Transverse colon (tissue), 4 donors: ENCODE results near the gene DBH. TPM values are rescaled to one million over a fixed set of nuclear protein-coding genes. Genes with fewer than 3 reads are reported as not detected.

ENCODE experiments used
- DNase-seq: peaks from one replicate; pipeline ENCODE4 v3.0.0-alpha.2; 2019
- H3K27ac ChIP-seq, 4 donors: fragments of 200-600 bp; sonication (generic); 2 replicates each; pipeline ENCODE4 v1.5.1; 2016 to 2018; ENCODE audit warnings: inconsistent platforms in 4 of 4
- H3K27me3 ChIP-seq: fragments of 200-600 bp; sonication (generic); 2 replicates; pipeline ENCODE4 v1.5.1; 2017; ENCODE audit warnings: inconsistent platforms
- H3K36me3 ChIP-seq, 4 donors: fragments of 200-600 bp; sonication (generic); 2 replicates each; pipeline ENCODE4 v1.5.1; 2017 to 2019; ENCODE audit warnings: inconsistent platforms in 4 of 4
- H3K4me1 ChIP-seq, 4 donors: fragments of 200-600 bp; sonication (generic); 2 replicates each; pipeline ENCODE4 v1.5.1; 2017 to 2020; ENCODE audit warnings: inconsistent platforms in 4 of 4
- H3K4me3 ChIP-seq, 4 donors: fragments of 200-600 bp; sonication (generic); 1 replicate in 1 of 4; 2 replicates in 3 of 4; pipeline versions ENCODE4 v1.5.1 to v1.6.1; 2017 to 2019; ENCODE audit warnings: inconsistent platforms in 4 of 4
- H3K9me3 ChIP-seq, 2 donors: fragments of 200-600 bp; sonication (generic); 2 replicates each; pipeline ENCODE4 v1.5.1; 2017 to 2019; ENCODE audit warnings: inconsistent platforms in 2 of 2
- EP300 ChIP-seq: sonication (generic); formaldehyde crosslinking; IDR thresholded peaks from one replicate; pipeline ENCODE4 v1.6.1; 2017; ENCODE audit warnings: antibody characterized with exemption, low read depth
- POLR2A ChIP-seq: fragments of 450-650 bp; IDR thresholded peaks from one replicate; pipeline ENCODE4 v1.6.1; 2016; ENCODE audit warnings: antibody characterized with exemption, mild to moderate bottlenecking, moderate library complexity
- POLR2AphosphoS5 ChIP-seq, 3 donors: sonication (generic); formaldehyde crosslinking; IDR thresholded peaks; one replicate each; pipeline ENCODE4 v1.6.1; 2016; ENCODE audit warnings: antibody characterized with exemption in 3 of 3
- WGBS, 2 donors: methylation state at CpG; one replicate each; pipeline ENCODE4 v1.1.5; 2018; ENCODE audit warnings: low coverage in 1 of 2; 5-methylcytosine and 5-hydroxymethylcytosine counted together
- in situ Hi-C, 4 donors: fragments of 200-750 bp; cut with MboI; loops; one replicate each; pipeline versions ENCODE4 v1.15.0 to v1.15.1; 2017; ENCODE audit warnings: low sequenced_read_pairs in 3 of 4, low pct_ligation_motif_present in 1 of 4, low pct_unique_long_range_greater_than_20kb in 1 of 4
- intact Hi-C: fragments of 100-400 bp; cut with DNase I; formaldehyde crosslinking; loops from one replicate; pipeline ENCODE4 v1.15.1; 2023; ENCODE audit warnings: low total_unique reads
- total RNA-seq, 4 donors: library from RNA; depleted of rRNA; stranded (reverse); fragments of >200 nt; gene quantifications; one replicate each; pipeline ENCODE4 v1.1.0, GENCODE V29; 2016
- TF ChIP-seq, protein P1 (sequence below), 5 experiments: fragments of 200-600 bp in 3 of 5; fragments of 450-650 bp in 2 of 5; sonication (generic) in 3 of 5; IDR thresholded peaks; 1 replicate in 2 of 5; 2 replicates in 3 of 5; pipeline ENCODE4 v1.5.1; 2016 to 2017; ENCODE audit warnings: antibody characterized with exemption in 5 of 5, inconsistent platforms in 3 of 5, mild to moderate bottlenecking in 2 of 5, moderate library complexity in 1 of 5

The DBH gene
- total RNA-seq, 4 donors from 2014 or later = not detected

DNA sequence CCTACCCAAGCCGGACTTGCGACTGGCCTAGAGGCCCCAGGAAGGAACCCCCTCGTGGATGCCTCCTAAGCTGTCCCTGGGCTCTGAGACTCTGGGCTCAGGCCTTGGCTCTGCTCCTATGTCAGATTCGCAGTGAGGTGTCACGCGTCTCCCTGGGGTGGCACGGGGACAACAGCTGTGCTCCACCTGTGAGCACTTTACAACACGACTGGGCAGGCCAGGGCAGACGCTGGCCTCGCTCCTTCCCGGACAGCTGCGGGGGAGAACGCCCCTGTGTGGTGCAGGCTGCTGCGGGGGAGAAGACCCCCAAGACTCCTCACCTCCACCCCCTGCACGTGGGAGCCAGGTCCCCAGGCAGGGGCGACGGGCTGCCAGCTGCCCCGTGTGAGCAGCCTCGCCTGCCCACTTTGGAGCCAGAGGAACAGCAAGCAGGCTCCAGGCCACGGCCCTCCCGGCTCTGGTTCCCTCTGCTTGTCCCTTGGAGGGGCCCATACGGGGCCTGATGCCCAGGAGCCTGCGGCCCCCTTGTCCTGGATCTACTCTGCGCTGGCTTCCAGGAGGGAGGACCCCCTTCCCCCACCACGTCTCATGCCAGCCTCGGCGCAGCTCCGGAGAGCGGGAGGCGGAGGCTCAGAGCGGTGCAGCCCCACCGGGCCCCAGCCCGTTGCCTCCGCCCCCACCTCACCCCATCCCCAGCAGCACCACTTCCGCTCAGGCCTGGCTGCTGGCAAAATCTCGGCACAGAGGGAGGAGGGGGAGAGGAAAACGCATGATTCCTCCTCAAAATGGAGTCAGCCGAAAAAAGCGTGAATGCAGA is 66.0 kb downstream of the DBH start:
- H3K27me3 ChIP-seq = peaks cover 6% of the 10 kb centered on the region
- H3K4me3 ChIP-seq = peak overlapping the region in 2 of 4 donors; percentile 20 to 26
- 35% methylated on average over 37 of the region's 39 CpGs; no CpG with 5 or more reads in 1 of the 2 donors for WGBS, 2 donors
- in situ Hi-C loops (loop anchor here in 1 of 4 donors (25.0 kb wide), 1 partner anchor 165 kb away; the partner anchor contains the start of gene ADAMTSL2), intact Hi-C loops (no loop called here)
- peak; percentile 32 for DNase-seq
- H3K36me3 ChIP-seq = no peaks in the 10 kb centered on the region
- TF ChIP-seq, protein P1, sequence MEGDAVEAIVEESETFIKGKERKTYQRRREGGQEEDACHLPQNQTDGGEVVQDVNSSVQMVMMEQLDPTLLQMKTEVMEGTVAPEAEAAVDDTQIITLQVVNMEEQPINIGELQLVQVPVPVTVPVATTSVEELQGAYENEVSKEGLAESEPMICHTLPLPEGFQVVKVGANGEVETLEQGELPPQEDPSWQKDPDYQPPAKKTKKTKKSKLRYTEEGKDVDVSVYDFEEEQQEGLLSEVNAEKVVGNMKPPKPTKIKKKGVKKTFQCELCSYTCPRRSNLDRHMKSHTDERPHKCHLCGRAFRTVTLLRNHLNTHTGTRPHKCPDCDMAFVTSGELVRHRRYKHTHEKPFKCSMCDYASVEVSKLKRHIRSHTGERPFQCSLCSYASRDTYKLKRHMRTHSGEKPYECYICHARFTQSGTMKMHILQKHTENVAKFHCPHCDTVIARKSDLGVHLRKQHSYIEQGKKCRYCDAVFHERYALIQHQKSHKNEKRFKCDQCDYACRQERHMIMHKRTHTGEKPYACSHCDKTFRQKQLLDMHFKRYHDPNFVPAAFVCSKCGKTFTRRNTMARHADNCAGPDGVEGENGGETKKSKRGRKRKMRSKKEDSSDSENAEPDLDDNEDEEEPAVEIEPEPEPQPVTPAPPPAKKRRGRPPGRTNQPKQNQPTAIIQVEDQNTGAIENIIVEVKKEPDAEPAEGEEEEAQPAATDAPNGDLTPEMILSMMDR (IDR thresholded peaks at IDR 0.05) = no peak
- TF ChIP-seq POLR2A (no peak), POLR2AphosphoS5 (IDR thresholded peaks at IDR 0.05) (no peak), EP300 (no peak)
- peak overlapping the region in 3 of 4 donors; percentile 6 to 29 (median 17) for H3K27ac ChIP-seq
- H3K4me1 ChIP-seq = peaks cover 0 to 10% (median 6%) of the 10 kb centered on the region in 4 donors
- no peaks in the 10 kb centered on the region for H3K9me3 ChIP-seq

DNA sequence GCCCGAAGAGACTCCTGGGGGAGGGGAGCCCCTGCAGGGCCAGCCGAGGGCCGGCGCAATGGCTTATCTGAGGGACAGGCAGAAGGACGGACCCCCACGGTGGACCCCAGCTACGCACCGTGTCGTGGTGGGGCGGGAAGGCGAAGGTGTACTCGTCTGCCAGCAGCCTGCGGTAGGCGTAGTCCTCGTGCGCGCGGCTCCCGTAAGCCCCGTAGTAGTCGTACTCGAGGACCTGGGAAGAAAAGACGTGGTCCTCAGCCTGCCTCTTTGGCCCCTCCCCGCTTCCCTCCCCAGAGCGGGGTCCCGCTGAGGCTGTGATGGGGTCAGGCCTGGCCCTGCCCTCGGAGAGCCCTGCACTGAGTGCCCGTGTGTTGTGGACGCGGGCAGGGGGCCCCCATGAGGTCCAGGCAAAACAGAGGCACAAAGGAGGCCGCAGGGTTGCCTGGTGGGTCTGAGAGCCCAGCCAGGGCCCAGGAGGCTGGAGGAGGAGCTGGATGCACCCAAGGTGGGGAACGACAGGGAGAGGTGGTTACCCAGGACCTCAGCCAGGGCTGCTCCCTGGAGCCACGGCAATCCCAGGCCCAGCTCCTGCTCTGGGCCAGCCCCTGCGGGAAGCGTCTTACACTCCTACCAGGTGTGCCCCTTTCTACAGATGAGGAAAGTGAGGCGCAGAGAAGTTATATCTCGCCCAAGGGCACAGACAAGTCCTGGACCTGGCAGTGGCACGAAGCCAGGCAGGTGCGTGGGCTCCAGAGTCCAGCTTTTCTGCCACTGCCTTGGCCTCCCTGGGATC is 66.8 kb downstream of the DBH start:
- no peaks in the 10 kb centered on the region for H3K9me3 ChIP-seq
- H3K27me3 ChIP-seq = peaks cover 6% of the 10 kb centered on the region
- WGBS, 2 donors = 34 to 100% methylated on average over 2 to 25 of the region's 39 CpGs
- in situ Hi-C loops = loop anchor here in 1 of 4 donors (25.0 kb wide), 1 partner anchor 166 kb away; the partner anchor contains the start of gene ADAMTSL2
- DNase-seq = no peak
- intact Hi-C loops = no loop called here
- peak overlapping the region in 3 of 4 donors; percentile 6 to 29 (median 29) for H3K27ac ChIP-seq
- no peaks in the 10 kb centered on the region for H3K36me3 ChIP-seq
- TF ChIP-seq, protein P1 (IDR thresholded peaks at IDR 0.05) = no peak
- TF ChIP-seq EP300 (no peak), POLR2A (no peak), POLR2AphosphoS5 (IDR thresholded peaks at IDR 0.05) (no peak)
- peaks cover 0 to 10% (median 6%) of the 10 kb centered on the region in 4 donors for H3K4me1 ChIP-seq
- H3K4me3 ChIP-seq = peak overlapping the region in 2 of 4 donors; percentile 20 to 26

DNA sequence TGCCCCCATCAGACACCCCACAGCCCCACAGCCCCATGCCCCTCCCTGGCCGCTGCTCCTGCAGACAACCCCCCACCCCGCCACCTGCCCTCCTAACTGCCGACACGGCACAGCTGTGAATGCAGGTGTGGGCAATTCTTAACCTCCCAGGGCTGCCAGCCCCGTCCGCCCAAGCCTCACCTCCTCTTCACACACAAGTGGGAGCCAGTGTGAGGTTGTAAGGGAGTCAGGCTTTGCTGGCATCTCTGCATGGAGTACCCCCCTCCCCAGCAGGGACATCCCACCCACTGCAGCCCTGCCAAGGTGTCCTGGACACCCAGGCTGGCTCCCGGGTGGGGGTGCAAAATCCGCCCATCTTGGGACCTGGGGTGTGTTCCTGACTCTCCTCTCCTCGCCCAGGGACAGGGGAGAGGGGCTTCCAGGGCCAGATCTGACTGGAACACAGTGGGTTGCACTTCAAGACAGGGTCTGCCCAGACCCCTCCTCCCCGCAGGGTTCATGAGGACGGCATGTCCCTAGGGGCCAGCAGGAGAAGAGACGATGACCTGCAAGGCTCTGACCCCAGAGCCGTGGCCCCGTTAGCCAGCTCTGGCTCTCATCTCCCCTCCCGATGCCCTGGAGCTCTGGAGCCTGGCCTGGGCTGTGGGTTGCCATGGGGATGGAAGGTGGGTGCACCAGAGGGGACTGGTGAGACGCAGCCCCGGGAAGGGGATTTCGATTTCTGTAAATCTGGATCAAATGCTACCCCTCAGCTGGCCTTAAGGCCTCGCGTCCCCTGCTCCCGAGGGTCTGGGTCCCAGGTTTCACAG is 67.6 kb downstream of the DBH start:
- H3K4me1 ChIP-seq = peaks cover 0 to 10% (median 6%) of the 10 kb centered on the region in 4 donors
- no peaks in the 10 kb centered on the region for H3K9me3 ChIP-seq
- no peaks in the 10 kb centered on the region for H3K36me3 ChIP-seq
- peaks cover 6% of the 10 kb centered on the region for H3K27me3 ChIP-seq
- H3K27ac ChIP-seq = no peak overlapping the region
- DNase-seq = no peak
- H3K4me3 ChIP-seq = no peak overlapping the region
- TF ChIP-seq POLR2A = no peak
- in situ Hi-C loops = loop anchor here in 1 of 4 donors (25.0 kb wide), 1 partner anchor 166 kb away; the partner anchor contains the start of gene ADAMTSL2
- WGBS, 2 donors = 65% methylated on average over 17 of the region's 21 CpGs; no CpG with 5 or more reads in 1 of the 2 donors
- intact Hi-C loops = no loop called here

DNA sequence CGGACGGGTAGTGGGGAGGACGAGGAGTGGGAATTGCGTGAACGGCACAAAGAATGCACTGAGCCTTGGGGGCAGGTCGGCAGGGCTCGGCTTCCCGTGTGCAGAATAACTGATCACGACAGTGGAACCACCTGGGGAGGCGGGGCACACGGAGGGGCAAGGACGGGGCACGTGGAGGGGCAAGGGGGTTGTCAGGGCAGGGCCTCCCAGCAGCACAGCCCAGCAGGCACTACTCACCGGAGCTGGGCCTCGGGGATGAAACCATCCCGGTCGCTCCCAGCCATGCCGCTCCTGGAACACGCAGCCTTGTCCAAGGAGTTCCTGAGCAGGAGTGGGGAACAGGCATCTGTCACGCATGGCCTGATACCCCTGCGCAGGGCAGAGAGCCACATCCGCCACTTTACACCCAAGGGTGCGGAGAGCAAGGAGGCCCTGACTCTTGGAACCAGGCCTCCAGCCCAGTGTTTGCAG is 68.6 kb downstream of the DBH start:
- TF ChIP-seq POLR2A = no peak
- TF ChIP-seq POLR2AphosphoS5 (IDR thresholded peaks at IDR 0.05) = no peak
- no peak for TF ChIP-seq EP300
- TF ChIP-seq, protein P1 (IDR thresholded peaks at IDR 0.05) = no peak
- intact Hi-C loops (no loop called here), in situ Hi-C loops (loop anchor here in 1 of 4 donors (25.0 kb wide), 1 partner anchor 167 kb away; the partner anchor contains the start of gene ADAMTSL2)
- Histone ChIP-seq H3K27me3 (peaks cover 6% of the 10 kb centered on the region), H3K9me3 (no peaks in the 10 kb centered on the region), H3K36me3 (no peaks in the 10 kb centered on the region), H3K4me3 (no peak overlapping the region), H3K27ac (no peak overlapping the region), H3K4me1 (peaks cover 0 to 10% (median 6%) of the 10 kb centered on the region in 4 donors)
- 84% methylated on average over 23 of the region's 23 CpGs; no CpG with 5 or more reads in 1 of the 2 donors for WGBS, 2 donors
- DNase-seq = no peak
